Spleen (tissue), 7 donors: ENCODE data around the gene GABBR1.

ENCODE experiments used
- POLR2A ChIP-seq, 3 donors: fragments of 450-650 bp; IDR thresholded peaks; one replicate each; pipeline ENCODE4 v1.5.1; 2017; ENCODE audit warnings: antibody characterized with exemption in 3 of 3, mild to moderate bottlenecking in 1 of 3
- POLR2AphosphoS5 ChIP-seq, 3 donors: sonication (generic); formaldehyde crosslinking; IDR thresholded peaks; one replicate each; pipeline ENCODE4 v1.5.1; 2017; ENCODE audit warnings: antibody characterized with exemption in 3 of 3
- TF ChIP-seq, protein P1 (sequence below), 11 experiments: fragments of 200-600 bp in 7 of 11; fragments of 450-650 bp in 4 of 11; sonication (generic) in 4 of 11; IDR thresholded peaks in 8 of 11; conservative IDR thresholded peaks in 3 of 11; 1 replicate in 7 of 11; 2 replicates in 4 of 11; pipeline versions ENCODE4 v1.4.0 to v1.8.0; 2016 to 2021; ENCODE audit warnings: antibody characterized with exemption in 11 of 11, inconsistent platforms in 4 of 11, mild to moderate bottlenecking in 1 of 11
- donor health status: DM: no; HTN: no; CAD: no; lungs with moderate emphysema.
- donor health status: DM: no; HTN: no; CAD: no.
- donor health status: DM: no; HTN: no; CAD: no.

DNA sequence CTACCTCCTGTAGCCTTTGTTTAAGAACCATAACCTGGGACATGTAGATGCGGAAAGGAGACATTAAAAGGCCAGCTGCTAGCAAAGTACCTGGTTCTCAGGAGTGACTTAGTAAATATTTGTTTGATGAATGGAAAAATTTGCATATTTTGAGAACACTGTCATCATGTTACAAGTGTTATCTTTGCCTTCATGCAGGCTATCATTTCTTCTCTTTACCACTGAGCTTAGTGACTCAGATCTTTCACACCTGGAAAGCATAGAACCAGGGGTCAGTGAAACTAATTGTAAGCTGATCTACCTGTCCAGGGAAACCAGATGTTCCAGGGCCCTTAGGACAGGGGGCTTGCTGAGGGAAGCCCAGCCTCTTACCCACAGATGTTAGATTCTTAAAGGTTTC, 42.6 kb upstream of the GABBR1 start:
- TF ChIP-seq, protein P1, sequence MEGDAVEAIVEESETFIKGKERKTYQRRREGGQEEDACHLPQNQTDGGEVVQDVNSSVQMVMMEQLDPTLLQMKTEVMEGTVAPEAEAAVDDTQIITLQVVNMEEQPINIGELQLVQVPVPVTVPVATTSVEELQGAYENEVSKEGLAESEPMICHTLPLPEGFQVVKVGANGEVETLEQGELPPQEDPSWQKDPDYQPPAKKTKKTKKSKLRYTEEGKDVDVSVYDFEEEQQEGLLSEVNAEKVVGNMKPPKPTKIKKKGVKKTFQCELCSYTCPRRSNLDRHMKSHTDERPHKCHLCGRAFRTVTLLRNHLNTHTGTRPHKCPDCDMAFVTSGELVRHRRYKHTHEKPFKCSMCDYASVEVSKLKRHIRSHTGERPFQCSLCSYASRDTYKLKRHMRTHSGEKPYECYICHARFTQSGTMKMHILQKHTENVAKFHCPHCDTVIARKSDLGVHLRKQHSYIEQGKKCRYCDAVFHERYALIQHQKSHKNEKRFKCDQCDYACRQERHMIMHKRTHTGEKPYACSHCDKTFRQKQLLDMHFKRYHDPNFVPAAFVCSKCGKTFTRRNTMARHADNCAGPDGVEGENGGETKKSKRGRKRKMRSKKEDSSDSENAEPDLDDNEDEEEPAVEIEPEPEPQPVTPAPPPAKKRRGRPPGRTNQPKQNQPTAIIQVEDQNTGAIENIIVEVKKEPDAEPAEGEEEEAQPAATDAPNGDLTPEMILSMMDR (IDR thresholded peaks at IDR 0.05 in 8 of 11, conservative IDR thresholded peaks at IDR 0.05 in 3 of 11), result no peak
- TF ChIP-seq POLR2AphosphoS5 (IDR thresholded peaks at IDR 0.05) (no peak), POLR2A (IDR thresholded peaks at IDR 0.05) (no peak)
